Measurements from ENCODE around the gene PPP1R3C. TPM values are rescaled to one million over a fixed set of nuclear protein-coding genes. Genes with fewer than 3 reads are reported as not detected.

PPP1R3C gene
- polyA plus RNA-seq, 1 donor from 2014 or later = 0.51 TPM

DNA sequence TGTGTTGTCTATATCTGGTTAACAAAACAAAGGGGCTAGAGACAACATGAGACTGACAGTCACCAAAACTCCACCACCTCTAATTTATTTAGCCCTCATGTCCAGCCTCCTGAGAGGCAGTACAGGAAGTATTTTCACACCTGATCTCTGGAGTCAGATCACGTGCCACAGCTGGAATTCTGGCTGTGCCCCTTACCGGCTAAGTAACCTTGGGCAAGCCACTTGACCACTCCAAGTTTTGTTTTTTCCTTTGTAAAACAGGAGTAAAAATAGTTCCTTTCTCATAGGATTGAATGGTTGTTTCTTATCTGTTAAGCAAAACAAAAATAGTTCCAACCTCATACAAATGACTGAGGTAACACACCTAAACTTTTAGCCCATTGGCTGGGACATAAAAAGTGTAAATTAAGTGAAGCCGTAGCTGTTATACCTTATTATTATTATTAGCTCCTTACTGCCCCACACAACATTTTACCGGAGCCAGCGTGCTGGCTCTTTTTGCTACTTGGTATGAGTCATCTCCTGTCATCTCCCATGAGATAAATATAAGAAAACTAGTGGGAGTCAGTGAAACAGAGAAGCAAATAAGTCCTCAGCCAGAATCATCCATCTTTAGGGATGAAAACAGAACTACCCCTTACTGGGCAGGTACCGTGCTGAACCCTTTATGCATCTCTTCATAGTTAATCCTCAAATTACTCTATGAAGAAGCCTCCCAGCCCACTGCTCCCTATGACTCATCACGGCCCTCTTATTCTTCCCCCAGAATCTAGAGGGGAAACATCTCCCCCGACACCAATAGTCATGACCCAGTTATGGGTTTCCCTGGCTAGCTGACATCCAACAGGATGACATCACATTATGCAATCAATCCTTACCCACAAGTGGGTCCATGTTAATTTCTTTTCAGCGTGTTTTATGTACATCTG, 44.9 kb downstream of the PPP1R3C start:
- no peaks in the 10 kb centered on the region for H3K9me3 ChIP-seq (ENCODE audit: low read length)
- H2AFZ ChIP-seq (ENCODE audit: low read depth, low read length) = no peak overlapping the region
- no peaks in the 10 kb centered on the region for H3K27me3 ChIP-seq (ENCODE audit: insufficient read depth, low read depth, low read length)
- H3K27ac ChIP-seq (ENCODE audit: low read length) = no peak overlapping the region
- no peak overlapping the region for H3K9ac ChIP-seq (ENCODE audit: low read length)
- H3K4me2 ChIP-seq (ENCODE audit: low read length) = no peak overlapping the region
- H3K4me3 ChIP-seq (ENCODE audit: low read length) = no peak overlapping the region
- no peaks in the 10 kb centered on the region for H3K36me3 ChIP-seq (ENCODE audit: insufficient read depth, low read length)
- H4K20me1 ChIP-seq (ENCODE audit: insufficient read depth) = no peaks in the 10 kb centered on the region
- TF ChIP-seq, protein P1, sequence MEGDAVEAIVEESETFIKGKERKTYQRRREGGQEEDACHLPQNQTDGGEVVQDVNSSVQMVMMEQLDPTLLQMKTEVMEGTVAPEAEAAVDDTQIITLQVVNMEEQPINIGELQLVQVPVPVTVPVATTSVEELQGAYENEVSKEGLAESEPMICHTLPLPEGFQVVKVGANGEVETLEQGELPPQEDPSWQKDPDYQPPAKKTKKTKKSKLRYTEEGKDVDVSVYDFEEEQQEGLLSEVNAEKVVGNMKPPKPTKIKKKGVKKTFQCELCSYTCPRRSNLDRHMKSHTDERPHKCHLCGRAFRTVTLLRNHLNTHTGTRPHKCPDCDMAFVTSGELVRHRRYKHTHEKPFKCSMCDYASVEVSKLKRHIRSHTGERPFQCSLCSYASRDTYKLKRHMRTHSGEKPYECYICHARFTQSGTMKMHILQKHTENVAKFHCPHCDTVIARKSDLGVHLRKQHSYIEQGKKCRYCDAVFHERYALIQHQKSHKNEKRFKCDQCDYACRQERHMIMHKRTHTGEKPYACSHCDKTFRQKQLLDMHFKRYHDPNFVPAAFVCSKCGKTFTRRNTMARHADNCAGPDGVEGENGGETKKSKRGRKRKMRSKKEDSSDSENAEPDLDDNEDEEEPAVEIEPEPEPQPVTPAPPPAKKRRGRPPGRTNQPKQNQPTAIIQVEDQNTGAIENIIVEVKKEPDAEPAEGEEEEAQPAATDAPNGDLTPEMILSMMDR (IDR thresholded peaks at IDR 0.05; ENCODE audit: poor library complexity, severe bottlenecking) = no peak
- TF ChIP-seq, protein P2, sequence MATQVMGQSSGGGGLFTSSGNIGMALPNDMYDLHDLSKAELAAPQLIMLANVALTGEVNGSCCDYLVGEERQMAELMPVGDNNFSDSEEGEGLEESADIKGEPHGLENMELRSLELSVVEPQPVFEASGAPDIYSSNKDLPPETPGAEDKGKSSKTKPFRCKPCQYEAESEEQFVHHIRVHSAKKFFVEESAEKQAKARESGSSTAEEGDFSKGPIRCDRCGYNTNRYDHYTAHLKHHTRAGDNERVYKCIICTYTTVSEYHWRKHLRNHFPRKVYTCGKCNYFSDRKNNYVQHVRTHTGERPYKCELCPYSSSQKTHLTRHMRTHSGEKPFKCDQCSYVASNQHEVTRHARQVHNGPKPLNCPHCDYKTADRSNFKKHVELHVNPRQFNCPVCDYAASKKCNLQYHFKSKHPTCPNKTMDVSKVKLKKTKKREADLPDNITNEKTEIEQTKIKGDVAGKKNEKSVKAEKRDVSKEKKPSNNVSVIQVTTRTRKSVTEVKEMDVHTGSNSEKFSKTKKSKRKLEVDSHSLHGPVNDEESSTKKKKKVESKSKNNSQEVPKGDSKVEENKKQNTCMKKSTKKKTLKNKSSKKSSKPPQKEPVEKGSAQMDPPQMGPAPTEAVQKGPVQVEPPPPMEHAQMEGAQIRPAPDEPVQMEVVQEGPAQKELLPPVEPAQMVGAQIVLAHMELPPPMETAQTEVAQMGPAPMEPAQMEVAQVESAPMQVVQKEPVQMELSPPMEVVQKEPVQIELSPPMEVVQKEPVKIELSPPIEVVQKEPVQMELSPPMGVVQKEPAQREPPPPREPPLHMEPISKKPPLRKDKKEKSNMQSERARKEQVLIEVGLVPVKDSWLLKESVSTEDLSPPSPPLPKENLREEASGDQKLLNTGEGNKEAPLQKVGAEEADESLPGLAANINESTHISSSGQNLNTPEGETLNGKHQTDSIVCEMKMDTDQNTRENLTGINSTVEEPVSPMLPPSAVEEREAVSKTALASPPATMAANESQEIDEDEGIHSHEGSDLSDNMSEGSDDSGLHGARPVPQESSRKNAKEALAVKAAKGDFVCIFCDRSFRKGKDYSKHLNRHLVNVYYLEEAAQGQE (IDR thresholded peaks at IDR 0.05; ENCODE audit: borderline replicate concordance) = no peak
- TF ChIP-seq EP300 (conservative IDR thresholded peaks at IDR 0.05; ENCODE audit: poor library complexity, severe bottlenecking) (no peak), TAF1 (IDR thresholded peaks at IDR 0.05; ENCODE audit: low read depth) (no peak), RAD21 (conservative IDR thresholded peaks at IDR 0.05) (no peak), POLR2AphosphoS5 (IDR thresholded peaks at IDR 0.05) (no peak), SMC3 (conservative IDR thresholded peaks at IDR 0.05; ENCODE audit: poor library complexity) (no peak), MXI1 (conservative IDR thresholded peaks at IDR 0.05; ENCODE audit: poor library complexity, severe bottlenecking) (no peak), EZH2 (IDR thresholded peaks at IDR 0.05; ENCODE audit: borderline replicate concordance, insufficient read depth, low read length, poor library complexity, severe bottlenecking) (no peak)
- no peaks in the 10 kb centered on the region for H3F3A ChIP-seq (ENCODE audit: insufficient read depth, low read length, poor library complexity, severe bottlenecking)
- H3K9me2 ChIP-seq (ENCODE audit: insufficient read depth, low read length) = no peaks in the 10 kb centered on the region
- no peaks in the 10 kb centered on the region for H3K79me2 ChIP-seq (replicated peaks; ENCODE audit: insufficient read depth, low read length)

DNA sequence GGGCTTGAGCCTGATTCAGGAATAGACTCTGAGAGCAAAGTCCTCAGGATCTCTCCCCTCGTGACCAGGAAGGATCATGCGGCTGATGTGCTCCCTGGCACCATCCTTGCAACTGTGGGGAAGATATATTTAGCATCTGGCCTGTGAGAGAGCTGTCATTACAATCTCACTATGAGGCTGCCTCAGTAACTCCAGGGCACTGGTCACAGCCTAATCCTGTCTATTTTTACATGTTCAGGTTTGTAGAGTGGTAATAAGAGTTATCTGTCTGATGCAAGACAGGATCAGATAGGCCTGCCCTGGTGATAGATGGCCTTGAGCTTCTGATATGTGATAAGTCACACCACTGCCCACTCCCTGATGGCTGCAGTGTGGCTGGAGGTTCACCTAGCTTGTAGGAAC, 50.7 kb downstream of the PPP1R3C start:
- H3K36me3 ChIP-seq (ENCODE audit: insufficient read depth, low read length) = no peaks in the 10 kb centered on the region
- H4K20me1 ChIP-seq (ENCODE audit: insufficient read depth) = no peaks in the 10 kb centered on the region
- no peak overlapping the region for H2AFZ ChIP-seq (ENCODE audit: low read depth, low read length)
- no peaks in the 10 kb centered on the region for H3F3A ChIP-seq (ENCODE audit: insufficient read depth, low read length, poor library complexity, severe bottlenecking)
- H3K4me2 ChIP-seq (ENCODE audit: low read length) = no peak overlapping the region
- TF ChIP-seq, protein P1 (IDR thresholded peaks at IDR 0.05; ENCODE audit: poor library complexity, severe bottlenecking) = no peak
- TF ChIP-seq TAF1 (IDR thresholded peaks at IDR 0.05; ENCODE audit: low read depth) (no peak), EZH2 (IDR thresholded peaks at IDR 0.05; ENCODE audit: borderline replicate concordance, insufficient read depth, low read length, poor library complexity, severe bottlenecking) (no peak), EP300 (conservative IDR thresholded peaks at IDR 0.05; ENCODE audit: poor library complexity, severe bottlenecking) (no peak), POLR2AphosphoS5 (IDR thresholded peaks at IDR 0.05) (no peak), RAD21 (conservative IDR thresholded peaks at IDR 0.05) (no peak), MXI1 (conservative IDR thresholded peaks at IDR 0.05; ENCODE audit: poor library complexity, severe bottlenecking) (no peak), SMC3 (conservative IDR thresholded peaks at IDR 0.05; ENCODE audit: poor library complexity) (no peak)
- TF ChIP-seq, protein P2 (IDR thresholded peaks at IDR 0.05; ENCODE audit: borderline replicate concordance) = no peak
- H3K27ac ChIP-seq (ENCODE audit: low read length) = no peak overlapping the region
- H3K4me3 ChIP-seq (ENCODE audit: low read length) = no peak overlapping the region
- no peaks in the 10 kb centered on the region for H3K27me3 ChIP-seq (ENCODE audit: insufficient read depth, low read depth, low read length)
- no peak overlapping the region for H3K9ac ChIP-seq (ENCODE audit: low read length)
- no peaks in the 10 kb centered on the region for H3K79me2 ChIP-seq (replicated peaks; ENCODE audit: insufficient read depth, low read length)
- H3K9me2 ChIP-seq (ENCODE audit: insufficient read depth, low read length) = no peaks in the 10 kb centered on the region
- no peaks in the 10 kb centered on the region for H3K9me3 ChIP-seq (ENCODE audit: low read length)
